ENCODE data around the gene ERF.

GRCh38 chr19:42234364-42234763, 20.6 kb downstream of the ERF start:
- TF ChIP-seq EZH2 (IDR thresholded peaks at IDR 0.05; ENCODE audit: low read depth): no peak
- TF ChIP-seq CTCF (conservative IDR thresholded peaks at IDR 0.05): no peak

All from PC-9 (cell line).